Naive B cell (primary cell): ENCODE data around the gene PRRC2A. TPM values are rescaled to one million over a fixed set of nuclear protein-coding genes. Genes with fewer than 3 reads are reported as not detected.

Experiments
- ATAC-seq, 2 donors: fragments of 150-1000 bp; cut with Tn5 transposase; 2 replicates each; pipeline ENCODE4 v1.10.0; 2021; ENCODE audit warnings: low read depth in 2 of 2, mild to moderate bottlenecking in 2 of 2, moderate library complexity in 2 of 2
- DNase-seq: peaks from one replicate; pipeline ENCODE4 v3.0.0; 2022
- H3K27ac Mint-ChIP-seq, 6 donors: one replicate each; pipeline ENCODE4 v1.8.0; 2020 to 2022; ENCODE audit warnings: mild to moderate bottlenecking in 6 of 6, mixed read lengths in 6 of 6, moderate library complexity in 5 of 6, inconsistent platforms in 2 of 6
- H3K27me3 Mint-ChIP-seq, 3 donors: one replicate each; pipeline ENCODE4 v1.8.0; 2021 to 2022; ENCODE audit warnings: mixed read lengths in 3 of 3, mild to moderate bottlenecking in 1 of 3
- H3K36me3 Mint-ChIP-seq, 2 donors: one replicate each; pipeline ENCODE4 v1.8.0; 2020 to 2022; ENCODE audit warnings: mixed read lengths in 2 of 2, inconsistent platforms in 1 of 2, mild to moderate bottlenecking in 1 of 2
- H3K4me1 Mint-ChIP-seq, 3 donors: one replicate each; pipeline ENCODE4 v1.8.0; 2020 to 2022; ENCODE audit warnings: mixed read lengths in 3 of 3, inconsistent platforms in 1 of 3, mild to moderate bottlenecking in 1 of 3, moderate library complexity in 1 of 3
- H3K4me3 Mint-ChIP-seq, 8 donors: one replicate each; pipeline ENCODE4 v1.8.0; 2020 to 2022; ENCODE audit warnings: mild to moderate bottlenecking in 8 of 8, mixed read lengths in 8 of 8, moderate library complexity in 8 of 8, inconsistent platforms in 2 of 8
- H3K9me3 Mint-ChIP-seq, 7 donors: one replicate each; pipeline ENCODE4 v1.8.0; 2020 to 2022; ENCODE audit warnings: mixed read lengths in 7 of 7, mild to moderate bottlenecking in 5 of 7, inconsistent platforms in 2 of 7, moderate library complexity in 1 of 7
- polyA plus RNA-seq, 6 donors: library from polyadenylated mRNA; unstranded; fragments of 300-500 nt; fragmentation: Illumina TruSeq; gene quantifications; one replicate each; pipeline ENCODE4 v1.2.3, GENCODE V29; 2021; ENCODE audit warnings: low read depth in 6 of 6

Gene PRRC2A
- polyA plus RNA-seq, 6 donors from 2014 or later = 0.70 to 11.3 (median 6.3) TPM

- no peak for DNase-seq
- H3K27ac Mint-ChIP-seq = peak overlapping the region in 1 of 6 donors; percentile 56
Observed at GRCh38 chr6:31654574-31655348, 34.2 kb downstream of the PRRC2A start.

GRCh38 chr6:31655349-31656237 is 35.1 kb downstream of the PRRC2A start, which contains the start of gene APOM:
Gene APOM, plus strand, starts transcription at chr6:31655894. Its CDS starts 73 bp downstream, at chr6:31655967.
- no peak for ATAC-seq
- peak within 1 kb of the TSS in 4 of 6 donors; percentile 49 to 85 (median 70) for H3K27ac Mint-ChIP-seq
- H3K4me3 Mint-ChIP-seq = peak within 1 kb of the TSS in 4 of 8 donors; percentile 17 to 96 (median 42)
- DNase-seq = no peak
- H3K9me3 Mint-ChIP-seq = no peaks in the 10 kb centered on the region
- peaks cover 56 to 79% (median 74%) of the 10 kb centered on the region in 3 donors for H3K4me1 Mint-ChIP-seq
- peaks cover 0 to 11% of the 10 kb centered on the region in 2 donors for H3K36me3 Mint-ChIP-seq
- no peaks in the 10 kb centered on the region for H3K27me3 Mint-ChIP-seq

More at GRCh38 chr6:31654574-31655348, 34.2 kb downstream of the PRRC2A start:
- H3K4me3 Mint-ChIP-seq = peak overlapping the region in 4 of 8 donors; percentile 32 to 97 (median 74)
- ATAC-seq = no peak
- H3K4me1 Mint-ChIP-seq = peaks cover 53 to 79% (median 76%) of the 10 kb centered on the region in 3 donors
- peaks cover 0 to 11% of the 10 kb centered on the region in 2 donors for H3K36me3 Mint-ChIP-seq
- H3K9me3 Mint-ChIP-seq = no peaks in the 10 kb centered on the region
- no peaks in the 10 kb centered on the region for H3K27me3 Mint-ChIP-seq

- H3K4me1 Mint-ChIP-seq = peaks cover 47 to 82% (median 67%) of the 10 kb centered on the region in 3 donors
- no peak for DNase-seq
- H3K4me3 Mint-ChIP-seq = peak overlapping the region in 6 of 8 donors; percentile 21 to 96 (median 66)
- peaks cover 0 to 16% of the 10 kb centered on the region in 2 donors for H3K36me3 Mint-ChIP-seq
- H3K27me3 Mint-ChIP-seq = no peaks in the 10 kb centered on the region
- no peaks in the 10 kb centered on the region for H3K9me3 Mint-ChIP-seq
- no peak for ATAC-seq
- peak overlapping the region in 5 of 6 donors; percentile 32 to 93 (median 71) for H3K27ac Mint-ChIP-seq
Observed at GRCh38 chr6:31657406-31658157, 37.1 kb downstream of the PRRC2A start.

- H3K36me3 Mint-ChIP-seq = peaks cover 0 to 17% of the 10 kb centered on the region in 2 donors
- H3K27ac Mint-ChIP-seq = peak overlapping the region in 3 of 6 donors; percentile 41 to 93 (median 82)
- ATAC-seq (no peak), DNase-seq (no peak)
- H3K27me3 Mint-ChIP-seq = no peaks in the 10 kb centered on the region
- H3K4me1 Mint-ChIP-seq = peaks cover 45 to 82% (median 65%) of the 10 kb centered on the region in 3 donors
- no peaks in the 10 kb centered on the region for H3K9me3 Mint-ChIP-seq
- H3K4me3 Mint-ChIP-seq = peak overlapping the region in 7 of 8 donors; percentile 60 to 96 (median 91)
Observed at GRCh38 chr6:31658158-31658688, 37.7 kb downstream of the PRRC2A start.

- H3K27ac Mint-ChIP-seq = peak overlapping the region in 4 of 6 donors; percentile 79 to 94 (median 90)
- no peaks in the 10 kb centered on the region for H3K27me3 Mint-ChIP-seq
- H3K4me3 Mint-ChIP-seq = peak overlapping the region; percentile 91 to 96 (median 95)
- peaks cover 54 to 86% (median 74%) of the 10 kb centered on the region in 3 donors for H3K4me1 Mint-ChIP-seq
- no peak for DNase-seq
- peaks cover 0 to 21% of the 10 kb centered on the region in 2 donors for H3K36me3 Mint-ChIP-seq
- ATAC-seq = no peak
- no peaks in the 10 kb centered on the region for H3K9me3 Mint-ChIP-seq
Observed at GRCh38 chr6:31658983-31659648, 38.6 kb downstream of the PRRC2A start.

GRCh38 chr6:31659649-31660380 is 39.3 kb downstream of the PRRC2A start:
- Mint-ChIP-seq H3K27ac (peak overlapping the region; percentile 36 to 94 (median 90)), H3K36me3 (peaks cover 0 to 28% of the 10 kb centered on the region in 2 donors), H3K9me3 (no peaks in the 10 kb centered on the region), H3K4me1 (peaks cover 61 to 91% (median 81%) of the 10 kb centered on the region in 3 donors), H3K27me3 (no peaks in the 10 kb centered on the region), H3K4me3 (peak overlapping the region; percentile 91 to 96 (median 95))
- DNase-seq (peak; percentile 42), ATAC-seq (peak; percentile 59 to 61)

- Mint-ChIP-seq H3K27me3 (no peaks in the 10 kb centered on the region), H3K4me3 (peak within 1 kb of the TSS; percentile 91 to 96 (median 95)), H3K27ac (peak within 1 kb of the TSS; percentile 86 to 94 (median 91)), H3K9me3 (no peaks in the 10 kb centered on the region), H3K36me3 (peaks cover 0 to 27% of the 10 kb centered on the region in 2 donors), H3K4me1 (peaks cover 59 to 87% (median 80%) of the 10 kb centered on the region in 3 donors)
- peak; percentile 74 for DNase-seq
- peak; percentile 57 to 60 for ATAC-seq
Observed at GRCh38 chr6:31660381-31661261, 40.1 kb downstream of the PRRC2A start, which contains the start of gene C6orf47. Gene C6orf47, minus strand, starts transcription at chr6:31660778. Its CDS starts 831 bp downstream, at chr6:31659947.

- H3K9me3 Mint-ChIP-seq = no peaks in the 10 kb centered on the region
- H3K36me3 Mint-ChIP-seq = peaks cover 0 to 18% of the 10 kb centered on the region in 2 donors
- peaks cover 62 to 87% (median 80%) of the 10 kb centered on the region in 3 donors for H3K4me1 Mint-ChIP-seq
- H3K4me3 Mint-ChIP-seq = peak overlapping the region; percentile 91 to 96 (median 95)
- ATAC-seq (no peak), DNase-seq (no peak)
- peak overlapping the region; percentile 65 to 92 (median 88) for H3K27ac Mint-ChIP-seq
- no peaks in the 10 kb centered on the region for H3K27me3 Mint-ChIP-seq
Observed at GRCh38 chr6:31661262-31662123, 41.0 kb downstream of the PRRC2A start.

GRCh38 chr6:31662124-31662723 is 41.7 kb downstream of the PRRC2A start:
- Mint-ChIP-seq H3K4me3 (peak overlapping the region in 7 of 8 donors; percentile 4 to 96 (median 61)), H3K36me3 (peaks cover 0 to 17% of the 10 kb centered on the region in 2 donors), H3K4me1 (peaks cover 67 to 87% (median 80%) of the 10 kb centered on the region in 3 donors), H3K27me3 (no peaks in the 10 kb centered on the region), H3K9me3 (no peaks in the 10 kb centered on the region), H3K27ac (peak overlapping the region in 3 of 6 donors; percentile 18 to 96 (median 38))
- no peak for DNase-seq
- ATAC-seq = no peak
